HG02970 (cell line): ENCODE measurements around the gene TIMP4.

Experiments used
- ATAC-seq: cut with Tn5 transposase; IDR thresholded peaks from one replicate; pipeline ENCODE4 v1.9.1; 2021; ENCODE audit warnings: mild to moderate bottlenecking, moderate library complexity, moderate number of reproducible peaks; ENCODE audit not compliant: unreplicated experiment, low FRiP score

TIMP4 gene

DNA sequence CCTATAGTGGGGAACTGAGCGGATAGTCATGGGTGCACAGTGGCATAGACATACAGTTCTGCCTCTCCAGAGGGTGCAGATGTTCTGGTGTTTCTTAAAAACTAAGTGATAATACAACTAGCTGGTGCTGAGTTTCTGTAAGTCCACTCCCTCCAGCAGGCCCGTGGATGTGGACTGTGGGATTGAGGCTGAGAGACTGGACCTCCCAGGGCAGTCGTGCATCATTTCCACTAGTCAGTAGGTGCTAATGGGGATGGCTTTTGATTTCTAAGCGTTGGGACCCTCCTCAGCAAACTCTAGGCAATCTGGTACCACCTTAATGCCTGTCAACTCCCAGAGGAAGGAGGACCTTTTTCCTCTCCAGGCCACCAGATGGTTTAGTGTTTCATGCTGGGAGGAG lies 27.3 kb upstream of the TIMP4 start:
- ATAC-seq, result no peak

DNA sequence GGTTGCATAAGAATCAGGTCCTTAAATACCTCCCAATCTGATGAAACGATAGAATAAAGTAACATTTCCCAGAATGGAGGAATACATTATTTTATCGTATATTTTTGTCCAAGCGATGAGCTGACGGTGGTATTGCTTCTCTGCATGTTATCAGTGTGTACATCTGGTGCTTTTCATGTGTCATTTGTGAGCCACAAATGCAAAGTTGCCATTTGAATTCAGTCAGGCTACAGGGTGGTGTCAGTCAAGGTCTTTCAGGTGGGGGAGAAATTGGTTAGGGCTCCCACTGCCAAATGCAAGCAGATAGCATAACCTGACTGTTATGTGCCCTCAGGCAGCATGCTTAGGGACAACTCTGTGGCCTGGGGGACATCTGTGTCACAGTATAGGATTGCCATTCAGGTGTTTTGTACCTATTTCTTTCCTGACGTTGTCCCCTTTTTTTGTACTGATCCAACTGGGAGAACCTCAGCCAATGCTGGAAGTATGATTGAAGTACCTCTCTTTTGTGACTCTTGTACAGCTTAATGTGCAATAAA lies 26.5 kb upstream of the TIMP4 start:
- no peak for ATAC-seq

GRCh38 chr3:12184541-12184940 lies 25.8 kb upstream of the TIMP4 start:
- ATAC-seq, result no peak

GRCh38 chr3:12182687-12183441 lies 24.2 kb upstream of the TIMP4 start:
- no peak for ATAC-seq

DNA sequence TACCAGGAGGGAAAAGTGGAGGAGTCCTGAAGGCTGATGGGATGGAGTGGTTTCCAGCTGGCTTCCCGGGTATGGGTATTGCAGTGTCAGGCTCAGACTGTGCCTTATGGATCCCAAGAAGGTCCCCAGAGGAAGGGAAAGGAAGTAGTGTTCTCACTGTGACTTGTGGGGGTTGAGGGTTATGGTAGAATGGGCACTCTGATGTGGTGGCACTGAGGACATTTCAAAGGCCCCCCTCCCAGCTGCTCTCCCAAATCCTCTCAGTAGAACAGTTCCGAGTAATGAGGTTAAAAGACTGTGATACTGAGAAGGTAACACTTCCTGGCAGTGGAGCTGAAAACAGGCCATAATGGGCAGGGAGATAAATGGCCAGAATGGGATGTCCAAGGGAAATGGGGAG lies 23.1 kb upstream of the TIMP4 start:
- ATAC-seq, result no peak

DNA sequence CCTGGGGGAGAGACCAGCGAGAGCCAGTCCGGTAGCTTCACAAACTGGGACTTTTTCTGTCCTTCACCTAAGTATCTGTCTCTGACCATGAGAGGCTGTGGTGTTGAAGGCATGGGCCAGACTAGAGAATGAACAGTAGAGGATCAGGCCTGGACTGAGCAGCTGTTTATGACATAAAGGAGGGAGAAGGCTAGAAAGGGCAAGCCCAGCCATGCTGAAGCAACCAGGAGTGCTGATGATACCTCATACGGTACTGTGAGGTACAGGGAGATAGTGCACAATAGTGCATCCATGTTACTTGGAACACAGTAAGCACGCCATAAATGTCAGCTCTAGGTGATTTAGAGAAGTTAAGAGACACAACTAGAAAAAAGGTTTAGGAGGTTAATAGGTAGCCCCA lies 22.6 kb upstream of the TIMP4 start:
- ATAC-seq, result no peak

GRCh38 chr3:12180631-12181030 lies 21.9 kb upstream of the TIMP4 start:
- no peak for ATAC-seq

- ATAC-seq, result no peak
These were observed 21.5 kb upstream of the TIMP4 start for GRCh38 chr3:12180218-12180617.

GRCh38 chr3:12179441-12179840 lies 20.7 kb upstream of the TIMP4 start:
- ATAC-seq, result no peak

- ATAC-seq, result no peak
These were observed 19.5 kb upstream of the TIMP4 start for GRCh38 chr3:12178091-12178820.

- ATAC-seq, result no peak
These were observed 18.4 kb upstream of the TIMP4 start for GRCh38 chr3:12177126-12177525.

GRCh38 chr3:12175844-12176453 lies 17.2 kb upstream of the TIMP4 start:
- ATAC-seq, result no peak

DNA sequence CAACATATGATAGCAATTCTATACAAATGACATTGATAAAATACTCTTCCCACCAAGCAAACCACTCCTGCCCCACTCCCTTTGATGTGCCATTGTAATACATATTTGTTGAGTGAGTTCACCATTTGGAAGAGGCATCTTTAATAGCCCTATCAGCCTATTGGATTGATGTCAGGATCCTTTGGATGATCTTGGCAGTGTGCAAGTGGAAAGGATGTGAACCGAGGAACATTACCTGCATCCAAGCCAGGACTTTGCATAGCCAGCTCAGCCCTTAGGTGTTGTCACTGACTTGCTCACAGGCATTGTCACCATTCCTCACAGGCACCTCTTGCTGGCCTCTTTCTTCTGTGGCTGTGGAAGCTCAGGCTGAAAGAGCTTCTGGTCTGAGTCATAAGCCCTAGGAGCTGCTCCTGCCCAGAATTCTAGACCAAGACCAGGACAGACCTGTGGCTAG lies 16.5 kb upstream of the TIMP4 start:
- no peak for ATAC-seq

GRCh38 chr3:12170207-12170606 lies 11.5 kb upstream of the TIMP4 start:
- no peak for ATAC-seq

DNA sequence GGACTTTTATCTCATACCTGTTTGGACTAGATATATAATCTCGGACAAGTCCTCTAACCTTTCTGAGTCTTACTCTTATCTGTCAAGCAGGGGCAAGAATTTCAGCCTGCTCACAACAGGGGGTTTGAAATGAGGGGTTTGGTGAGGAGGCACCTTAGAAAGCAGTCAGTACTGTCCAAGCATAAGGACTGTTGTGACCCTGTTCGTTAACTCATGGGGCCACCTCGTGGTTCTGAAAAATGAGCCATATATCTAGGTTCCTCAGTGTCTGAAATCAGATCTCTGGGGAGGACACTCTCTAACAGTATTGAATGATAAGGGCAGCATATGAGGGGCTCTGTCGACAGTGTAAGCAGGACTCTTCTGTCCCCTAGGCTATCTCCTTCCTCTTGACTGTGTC lies 7.2 kb upstream of the TIMP4 start:
- no peak for ATAC-seq

DNA sequence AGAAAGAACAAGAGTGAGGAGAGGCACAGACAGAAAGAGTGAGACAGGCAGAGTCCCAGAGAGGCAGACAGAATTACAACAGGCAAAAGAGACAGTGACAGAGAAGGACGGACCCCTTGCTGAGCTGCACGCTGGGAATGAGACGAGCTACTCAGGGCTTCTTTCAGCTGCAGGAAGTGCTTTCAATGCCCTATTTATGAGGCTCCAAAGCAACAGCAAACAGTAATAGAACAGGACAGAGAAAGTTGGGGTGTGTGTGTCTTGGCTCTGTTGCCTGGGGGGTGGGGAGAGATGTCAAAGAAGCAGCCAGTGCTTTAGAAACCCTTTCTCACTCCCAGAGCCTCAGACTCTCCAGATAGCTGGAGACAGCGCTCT lies 502 bp upstream of the TIMP4 start:
- no peak for ATAC-seq

- no peak for ATAC-seq
These were observed 1.7 kb downstream of the TIMP4 start for GRCh38 chr3:12157026-12157425.

DNA sequence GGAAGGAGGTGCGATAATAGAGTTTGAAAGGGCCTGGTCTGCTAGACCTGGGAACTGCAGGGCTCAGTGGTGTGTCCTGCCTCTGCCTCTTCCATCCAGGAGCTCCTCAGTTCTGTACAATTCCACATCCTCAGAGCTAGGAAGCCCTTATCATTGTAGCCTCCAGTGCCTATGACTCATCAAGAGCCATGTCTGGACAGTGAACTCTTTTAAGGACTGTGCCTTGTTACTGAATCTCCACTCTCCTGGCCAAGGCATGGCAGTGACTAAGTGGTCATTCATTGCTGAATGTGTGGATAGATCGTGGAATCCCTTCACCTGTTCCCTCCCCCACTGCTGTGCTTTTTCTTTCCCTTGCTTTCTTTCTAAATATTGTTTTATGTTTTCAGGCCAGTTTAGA lies 2.9 kb downstream of the TIMP4 start:
- ATAC-seq, result no peak

GRCh38 chr3:12155264-12155663 lies 3.4 kb downstream of the TIMP4 start:
- no peak for ATAC-seq

DNA sequence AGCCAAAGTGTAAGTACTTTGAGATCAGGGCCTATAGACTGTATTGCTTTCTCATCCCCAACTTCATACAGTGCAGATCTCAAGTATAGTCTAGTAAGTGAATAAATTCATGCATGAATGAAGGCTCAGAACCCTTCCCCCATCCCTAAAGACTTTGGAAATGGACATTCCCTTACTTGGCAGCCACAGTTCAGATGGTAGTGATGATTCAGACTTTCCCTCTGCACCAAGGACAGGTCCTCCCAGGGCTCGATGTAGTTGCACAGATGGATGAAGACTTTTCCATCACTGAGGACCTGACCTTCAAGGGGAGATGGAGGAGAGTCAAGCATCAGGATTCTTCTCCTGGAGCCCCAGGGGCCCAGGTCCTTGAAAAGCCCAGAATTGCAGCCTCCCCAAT lies 4.6 kb downstream of the TIMP4 start:
- ATAC-seq, result no peak

DNA sequence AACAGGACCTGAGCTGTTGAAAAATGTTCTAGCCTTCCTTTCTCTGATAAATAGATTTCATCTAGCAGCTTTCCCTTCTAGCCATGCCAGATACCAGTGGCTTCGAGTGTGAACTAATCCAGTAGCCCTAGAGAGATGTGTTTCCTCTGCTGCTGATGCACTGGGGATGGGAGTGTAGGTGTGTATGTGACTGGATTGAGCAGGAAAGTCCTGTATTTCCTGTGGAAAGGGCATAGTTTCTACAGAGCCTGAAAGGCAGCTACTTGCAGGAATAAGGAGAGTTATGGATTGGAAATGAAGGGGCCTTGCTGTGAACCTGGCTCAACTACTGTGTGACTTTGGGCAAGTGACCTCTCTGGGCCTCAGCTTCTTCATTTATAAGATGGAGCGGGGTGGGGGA lies 8.6 kb downstream of the TIMP4 start:
- ATAC-seq, result no peak
